SK-N-SH (cell line): Measurements from ENCODE around the gene SPOCK3.

ENCODE experiments used
- POLR2AphosphoS5 ChIP-seq: IDR thresholded peaks from 2 replicates; pipeline ENCODE4 v1.6.1; 2012; ENCODE audit warnings: low read depth, low read length
- TF ChIP-seq, protein P1 (sequence below): fragments of 200-600 bp; sonication (generic); IDR thresholded peaks from 2 replicates; pipeline ENCODE4 v1.6.1; 2017; ENCODE audit warnings: antibody characterized with exemption, mild to moderate bottlenecking, moderate library complexity

DNA sequence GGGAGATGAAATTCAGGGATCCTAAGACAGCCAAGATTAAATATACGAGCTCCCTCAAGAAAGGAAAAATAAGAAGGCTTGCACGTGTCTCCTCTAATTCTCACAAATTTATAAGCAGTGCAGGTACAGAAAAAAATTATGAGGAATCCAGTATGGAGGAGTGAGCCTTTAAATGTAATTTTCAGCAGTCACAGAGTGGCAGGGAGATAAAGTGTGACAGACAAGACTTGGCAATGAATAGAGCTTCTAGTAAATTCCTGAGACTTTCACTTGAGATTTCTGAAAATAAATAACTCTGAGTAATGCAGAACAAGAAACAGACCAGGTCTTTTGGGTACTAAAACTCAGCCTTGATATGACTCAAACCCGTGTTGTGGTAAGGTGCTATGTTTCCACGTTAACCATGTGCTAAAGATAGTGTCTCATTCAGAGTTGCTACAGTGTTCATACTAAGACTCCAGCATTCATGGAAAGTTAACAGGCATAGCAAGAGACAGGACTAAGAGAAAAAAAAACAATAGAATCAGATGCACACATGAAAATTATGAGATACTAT, 119.8 kb downstream of the SPOCK3 start:
- no peak for TF ChIP-seq POLR2AphosphoS5
- TF ChIP-seq, protein P1, sequence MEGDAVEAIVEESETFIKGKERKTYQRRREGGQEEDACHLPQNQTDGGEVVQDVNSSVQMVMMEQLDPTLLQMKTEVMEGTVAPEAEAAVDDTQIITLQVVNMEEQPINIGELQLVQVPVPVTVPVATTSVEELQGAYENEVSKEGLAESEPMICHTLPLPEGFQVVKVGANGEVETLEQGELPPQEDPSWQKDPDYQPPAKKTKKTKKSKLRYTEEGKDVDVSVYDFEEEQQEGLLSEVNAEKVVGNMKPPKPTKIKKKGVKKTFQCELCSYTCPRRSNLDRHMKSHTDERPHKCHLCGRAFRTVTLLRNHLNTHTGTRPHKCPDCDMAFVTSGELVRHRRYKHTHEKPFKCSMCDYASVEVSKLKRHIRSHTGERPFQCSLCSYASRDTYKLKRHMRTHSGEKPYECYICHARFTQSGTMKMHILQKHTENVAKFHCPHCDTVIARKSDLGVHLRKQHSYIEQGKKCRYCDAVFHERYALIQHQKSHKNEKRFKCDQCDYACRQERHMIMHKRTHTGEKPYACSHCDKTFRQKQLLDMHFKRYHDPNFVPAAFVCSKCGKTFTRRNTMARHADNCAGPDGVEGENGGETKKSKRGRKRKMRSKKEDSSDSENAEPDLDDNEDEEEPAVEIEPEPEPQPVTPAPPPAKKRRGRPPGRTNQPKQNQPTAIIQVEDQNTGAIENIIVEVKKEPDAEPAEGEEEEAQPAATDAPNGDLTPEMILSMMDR = no peak
